ENCODE results near the gene STRIP1. TPM values are rescaled to one million over a fixed set of nuclear protein-coding genes. Genes with fewer than 3 reads are reported as not detected.

Gene STRIP1
- total and polyA plus RNA-seq, 2 donors (not counting 1 experiment from before 2014, with no cell fraction given), result 17.2 to 43.8 TPM

- Histone ChIP-seq H3K79me2 (ENCODE audit: control insufficient read depth, insufficient read depth, low read length) (peaks cover 24% of the 10 kb centered on the region), H3K9me3 (ENCODE audit: control insufficient read depth, insufficient read depth, low read depth, low read length) (no peaks in the 10 kb centered on the region), H4K20me1 (ENCODE audit: control insufficient read depth, extremely low read depth, insufficient read depth, low read length) (no peaks in the 10 kb centered on the region), H3K4me1 (ENCODE audit: control insufficient read depth, extremely low read depth, insufficient read depth, low read length) (no peaks in the 10 kb centered on the region), H3K27ac (ENCODE audit: insufficient read depth, low read length) (no peak overlapping the region), H3K27me3 (ENCODE audit: control insufficient read depth, insufficient read depth, low read length) (no peaks in the 10 kb centered on the region), H2AFZ (ENCODE audit: low read length) (no peak overlapping the region), H3K9ac (ENCODE audit: insufficient read depth, low read length) (no peak overlapping the region), H3K4me3 (replicated peaks in 1 of 4; ENCODE audit: control extremely low read depth in 1 of 4, insufficient read depth in 1 of 4, low read depth in 3 of 4, low read length in 4 of 4) (no peak overlapping the region), H3K4me2 (ENCODE audit: extremely low read depth, insufficient read depth, low read length) (no peak overlapping the region), H3K36me3 (ENCODE audit: control insufficient read depth, insufficient read depth, low read length) (peaks cover 23% of the 10 kb centered on the region)
- TF ChIP-seq CTCF (conservative IDR thresholded peaks at IDR 0.05 in 1 of 2, IDR thresholded peaks at IDR 0.05 in 1 of 2; ENCODE audit: low read depth in 1 of 2, low read length in 2 of 2) (no peak), EZH2 (IDR thresholded peaks at IDR 0.05; ENCODE audit: low read length, missing control alignments) (no peak)
- DNase-seq (ENCODE audit: low read depth in 2 of 2), result no peak
These were observed 3.8 kb downstream of the STRIP1 start for GRCh38 chr1:110038271-110038670.

- no peak for DNase-seq (ENCODE audit: low read depth in 2 of 2)
- Histone ChIP-seq H3K9ac (ENCODE audit: insufficient read depth, low read length) (no peak overlapping the region), H3K4me2 (ENCODE audit: extremely low read depth, insufficient read depth, low read length) (no peak overlapping the region), H3K9me3 (ENCODE audit: control insufficient read depth, insufficient read depth, low read depth, low read length) (no peaks in the 10 kb centered on the region), H3K27me3 (ENCODE audit: control insufficient read depth, insufficient read depth, low read length) (no peaks in the 10 kb centered on the region), H3K36me3 (ENCODE audit: control insufficient read depth, insufficient read depth, low read length) (peaks cover 30% of the 10 kb centered on the region), H3K27ac (ENCODE audit: insufficient read depth, low read length) (no peak overlapping the region), H3K79me2 (ENCODE audit: control insufficient read depth, insufficient read depth, low read length) (peaks cover 24% of the 10 kb centered on the region), H3K4me3 (replicated peaks in 1 of 4; ENCODE audit: control extremely low read depth in 1 of 4, insufficient read depth in 1 of 4, low read depth in 3 of 4, low read length in 4 of 4) (no peak overlapping the region), H3K4me1 (ENCODE audit: control insufficient read depth, extremely low read depth, insufficient read depth, low read length) (no peaks in the 10 kb centered on the region), H2AFZ (ENCODE audit: low read length) (no peak overlapping the region), H4K20me1 (ENCODE audit: control insufficient read depth, extremely low read depth, insufficient read depth, low read length) (no peaks in the 10 kb centered on the region)
- TF ChIP-seq EZH2 (IDR thresholded peaks at IDR 0.05; ENCODE audit: low read length, missing control alignments) (no peak), CTCF (conservative IDR thresholded peaks at IDR 0.05 in 1 of 2, IDR thresholded peaks at IDR 0.05 in 1 of 2; ENCODE audit: low read depth in 1 of 2, low read length in 2 of 2) (no peak)
These were observed 5.2 kb downstream of the STRIP1 start for GRCh38 chr1:110039641-110040040.

GRCh38 chr1:110040548-110040947, 6.1 kb downstream of the STRIP1 start:
- TF ChIP-seq CTCF (conservative IDR thresholded peaks at IDR 0.05 in 1 of 2, IDR thresholded peaks at IDR 0.05 in 1 of 2; ENCODE audit: low read depth in 1 of 2, low read length in 2 of 2), result no peak
- no peak for TF ChIP-seq EZH2 (IDR thresholded peaks at IDR 0.05; ENCODE audit: low read length, missing control alignments)
- Histone ChIP-seq H3K36me3 (ENCODE audit: control insufficient read depth, insufficient read depth, low read length) (peaks cover 31% of the 10 kb centered on the region), H3K27ac (ENCODE audit: insufficient read depth, low read length) (no peak overlapping the region), H3K4me3 (replicated peaks in 1 of 4; ENCODE audit: control extremely low read depth in 1 of 4, insufficient read depth in 1 of 4, low read depth in 3 of 4, low read length in 4 of 4) (no peak overlapping the region), H3K9me3 (ENCODE audit: control insufficient read depth, insufficient read depth, low read depth, low read length) (no peaks in the 10 kb centered on the region), H3K79me2 (ENCODE audit: control insufficient read depth, insufficient read depth, low read length) (peaks cover 18% of the 10 kb centered on the region), H2AFZ (ENCODE audit: low read length) (no peak overlapping the region), H4K20me1 (ENCODE audit: control insufficient read depth, extremely low read depth, insufficient read depth, low read length) (no peaks in the 10 kb centered on the region), H3K27me3 (ENCODE audit: control insufficient read depth, insufficient read depth, low read length) (no peaks in the 10 kb centered on the region), H3K4me2 (ENCODE audit: extremely low read depth, insufficient read depth, low read length) (no peak overlapping the region), H3K4me1 (ENCODE audit: control insufficient read depth, extremely low read depth, insufficient read depth, low read length) (no peaks in the 10 kb centered on the region), H3K9ac (ENCODE audit: insufficient read depth, low read length) (no peak overlapping the region)
- no peak for DNase-seq (ENCODE audit: low read depth in 2 of 2)

Measured in fibroblast of lung (primary cell).